Measurements from ENCODE around the gene DLG4. TPM values are rescaled to one million over a fixed set of nuclear protein-coding genes. Genes with fewer than 3 reads are reported as not detected.

The DLG4 gene
- 10 to 100 TPM in 7 of 8 experiments, 1 to 10 TPM in 1; 5.6 to 91.4 (median 42.6) TPM for total RNA-seq

GRCh38 chr17:7219812-7220592 lies at the start of gene DLG4, which contains the start of gene ACADVL:
Gene DLG4, minus strand, starts transcription at chr17:7219836.
Gene ACADVL, plus strand, starts transcription at chr17:7219938. Its CDS starts 47 bp downstream, at chr17:7219985.
- Histone ChIP-seq H3K4me3 (peak within 1 kb of the TSS; percentile 72 to 91 (median 78)), H3K4me1 (replicated peaks in 1 of 2) (peaks cover 14 to 25% of the 10 kb centered on the region in 2 donors), H3K27ac (peak within 1 kb of the TSS; percentile 68 to 77)
- 0 to 1% (median 0%) methylated on average over 2 to 12 of the region's 63 CpGs; no CpG with 5 or more reads in 5 of the 10 experiments for WGBS, 10 experiments
- ATAC-seq (replicated peaks in 6 of 8) = peak; percentile 58 to 75 (median 70)
- in situ Hi-C loops (cut with MboI; ENCODE audit: low pct_unique_long_range_greater_than_20kb in 2 of 9, low sequenced_read_pairs in 9 of 9, unreplicated experiment in 9 of 9) = no loop called here

- 0 to 100% (median 23%) methylated on average over 1 of the region's 1 CpG; no CpG with 5 or more reads in 2 of the 10 experiments for WGBS, 10 experiments
- Histone ChIP-seq H3K4me3 (no peak overlapping the region), H3K4me1 (replicated peaks in 1 of 2) (peaks cover 0 to 9% of the 10 kb centered on the region in 2 donors), H3K27ac (no peak overlapping the region)
- ATAC-seq (replicated peaks in 6 of 8) = peak in 3 of 8 experiments; percentile 21 to 91 (median 85)
- in situ Hi-C loops (cut with MboI; ENCODE audit: low pct_unique_long_range_greater_than_20kb in 2 of 9, low sequenced_read_pairs in 9 of 9, unreplicated experiment in 9 of 9) = no loop called here
Measured at GRCh38 chr17:7266784-7267183, 47.1 kb upstream of the DLG4 start.

- no peak for ATAC-seq (replicated peaks in 6 of 8)
- Histone ChIP-seq H3K27ac (no peak overlapping the region), H3K4me3 (no peak overlapping the region), H3K4me1 (replicated peaks in 1 of 2) (peaks cover 0 to 19% of the 10 kb centered on the region in 2 donors)
- in situ Hi-C loops (cut with MboI; ENCODE audit: low pct_unique_long_range_greater_than_20kb in 2 of 9, low sequenced_read_pairs in 9 of 9, unreplicated experiment in 9 of 9) = no loop called here
- 40% methylated on average over 2 of the region's 4 CpGs; no CpG with 5 or more reads in 9 of the 10 experiments for WGBS, 10 experiments
Measured at GRCh38 chr17:7263801-7264078, 44.1 kb upstream of the DLG4 start.

- WGBS, 10 experiments = 0 to 57% (median 12%) methylated on average over 2 to 12 of the region's 26 CpGs; no CpG with 5 or more reads in 1 of the 10 experiments
- peaks cover 0 to 19% of the 10 kb centered on the region in 2 donors for H3K4me1 ChIP-seq (replicated peaks in 1 of 2)
- no peak overlapping the region for H3K4me3 ChIP-seq
- ATAC-seq (replicated peaks in 6 of 8) = peak in 4 of 8 experiments; percentile 10 to 27 (median 12)
- in situ Hi-C loops (cut with MboI; ENCODE audit: low pct_unique_long_range_greater_than_20kb in 2 of 9, low sequenced_read_pairs in 9 of 9, unreplicated experiment in 9 of 9) = no loop called here
- H3K27ac ChIP-seq = no peak overlapping the region
Measured at GRCh38 chr17:7262935-7263800, 43.5 kb upstream of the DLG4 start.

GRCh38 chr17:7262192-7262934 lies 42.7 kb upstream of the DLG4 start, which contains the start of gene CLDN7:
Gene CLDN7, minus strand, starts transcription at chr17:7262478. Its CDS starts 435 bp downstream, at chr17:7262043.
- ATAC-seq (replicated peaks in 6 of 8) = no peak
- peak within 1 kb of the TSS in 3 of 5 donors; percentile 8 to 21 (median 10) for H3K4me3 ChIP-seq
- in situ Hi-C loops (cut with MboI; ENCODE audit: low pct_unique_long_range_greater_than_20kb in 2 of 9, low sequenced_read_pairs in 9 of 9, unreplicated experiment in 9 of 9) = no loop called here
- H3K27ac ChIP-seq = no peak within 1 kb of the TSS
- 7 to 60% (median 27%) methylated on average over 1 to 17 of the region's 64 CpGs; no CpG with 5 or more reads in 4 of the 10 experiments for WGBS, 10 experiments
- H3K4me1 ChIP-seq (replicated peaks in 1 of 2) = peaks cover 0 to 19% of the 10 kb centered on the region in 2 donors

GRCh38 chr17:7261379-7262191 lies 41.9 kb upstream of the DLG4 start:
- no peak overlapping the region for H3K27ac ChIP-seq
- peak; percentile 41 to 64 (median 52) for ATAC-seq (replicated peaks in 6 of 8)
- peaks cover 0 to 19% of the 10 kb centered on the region in 2 donors for H3K4me1 ChIP-seq (replicated peaks in 1 of 2)
- WGBS, 10 experiments = 0 to 58% (median 36%) methylated on average over 1 to 9 of the region's 71 CpGs; no CpG with 5 or more reads in 6 of the 10 experiments
- in situ Hi-C loops (cut with MboI; ENCODE audit: low pct_unique_long_range_greater_than_20kb in 2 of 9, low sequenced_read_pairs in 9 of 9, unreplicated experiment in 9 of 9) = no loop called here
- H3K4me3 ChIP-seq = peak overlapping the region in 3 of 5 donors; percentile 8 to 21 (median 10)

GRCh38 chr17:7260651-7261378 lies 41.2 kb upstream of the DLG4 start:
- in situ Hi-C loops (cut with MboI; ENCODE audit: low pct_unique_long_range_greater_than_20kb in 2 of 9, low sequenced_read_pairs in 9 of 9, unreplicated experiment in 9 of 9) = no loop called here
- 0 to 100% (median 37%) methylated on average over 1 to 12 of the region's 54 CpGs; no CpG with 5 or more reads in 7 of the 10 experiments for WGBS, 10 experiments
- Histone ChIP-seq H3K4me1 (replicated peaks in 1 of 2) (peaks cover 0 to 19% of the 10 kb centered on the region in 2 donors), H3K4me3 (peak overlapping the region in 3 of 5 donors; percentile 8 to 21 (median 10)), H3K27ac (no peak overlapping the region)
- peak; percentile 36 to 64 (median 49) for ATAC-seq (replicated peaks in 6 of 8)

- 79 to 100% (median 100%) methylated on average over 1 to 2 of the region's 4 CpGs; no CpG with 5 or more reads in 6 of the 10 experiments for whole genome bisulfite sequencing, 10 experiments
- in situ Hi-C loops (cut with MboI; ENCODE audit: low pct_unique_long_range_greater_than_20kb in 2 of 9, low sequenced_read_pairs in 9 of 9, unreplicated experiment in 9 of 9) = no loop called here
- peaks cover 0 to 19% of the 10 kb centered on the region in 2 donors for H3K4me1 ChIP-seq (replicated peaks in 1 of 2)
- no peak overlapping the region for H3K4me3 ChIP-seq
- no peak overlapping the region for H3K27ac ChIP-seq
- peak in 4 of 8 experiments; percentile 8 to 15 (median 12) for ATAC-seq (replicated peaks in 6 of 8)
Measured at GRCh38 chr17:7260151-7260550, 40.5 kb upstream of the DLG4 start.

- 83 to 100% (median 88%) methylated on average over 1 to 3 of the region's 6 CpGs; no CpG with 5 or more reads in 6 of the 10 experiments for WGBS, 10 experiments
- Histone ChIP-seq H3K27ac (no peak overlapping the region), H3K4me1 (replicated peaks in 1 of 2) (peaks cover 0 to 19% of the 10 kb centered on the region in 2 donors), H3K4me3 (no peak overlapping the region)
- ATAC-seq (replicated peaks in 6 of 8) = no peak
- in situ Hi-C loops (cut with MboI; ENCODE audit: low pct_unique_long_range_greater_than_20kb in 2 of 9, low sequenced_read_pairs in 9 of 9, unreplicated experiment in 9 of 9) = no loop called here
Measured at GRCh38 chr17:7259555-7259889, 39.9 kb upstream of the DLG4 start.

GRCh38 chr17:7258731-7259554 lies 39.3 kb upstream of the DLG4 start:
- WGBS, 10 experiments = 60 to 100% (median 88%) methylated on average over 1 to 5 of the region's 7 CpGs; no CpG with 5 or more reads in 2 of the 10 experiments
- ATAC-seq (replicated peaks in 6 of 8) = no peak
- in situ Hi-C loops (cut with MboI; ENCODE audit: low pct_unique_long_range_greater_than_20kb in 2 of 9, low sequenced_read_pairs in 9 of 9, unreplicated experiment in 9 of 9) = no loop called here
- Histone ChIP-seq H3K4me1 (replicated peaks in 1 of 2) (peaks cover 0 to 19% of the 10 kb centered on the region in 2 donors), H3K27ac (no peak overlapping the region), H3K4me3 (no peak overlapping the region)
